Loucy (cell line): ENCODE data around the gene IRF3.

ENCODE experiments used
- H2AFZ ChIP-seq: fragments of 200-600 bp; sonication (generic); 2 replicates; pipeline ENCODE4 v1.6.0; 2016; ENCODE audit warnings: antibody characterized with exemption, mild to moderate bottlenecking, low read length, moderate library complexity
- H3F3A ChIP-seq: fragments of 200-600 bp; 2 replicates; pipeline ENCODE4 v1.6.0; 2016; ENCODE audit warnings: antibody characterized with exemption, low read depth, mild to moderate bottlenecking
- H3K27me3 ChIP-seq: fragments of 200-600 bp; sonication (generic); 2 replicates; pipeline ENCODE4 v1.6.1; 2014; ENCODE audit warnings: low read length, mild to moderate bottlenecking; ENCODE audit not compliant: insufficient read depth, poor library complexity, severe bottlenecking
- H3K36me3 ChIP-seq: fragments of 200-600 bp; sonication (generic); 2 replicates; pipeline ENCODE4 v1.6.1; 2016; ENCODE audit warnings: low read length; ENCODE audit not compliant: insufficient read depth
- H3K4me1 ChIP-seq: fragments of 200-600 bp; sonication (generic); 2 replicates; pipeline ENCODE4 v1.5.1; 2014; ENCODE audit warnings: low read length, mild to moderate bottlenecking; ENCODE audit not compliant: insufficient read depth, poor library complexity, severe bottlenecking
- H3K4me2 ChIP-seq: fragments of 200-600 bp; sonication (generic); 2 replicates; pipeline ENCODE4 v1.6.0; 2014; ENCODE audit warnings: antibody characterized with exemption, low read length, low read depth, mild to moderate bottlenecking; ENCODE audit not compliant: poor library complexity, severe bottlenecking
- H3K4me3 ChIP-seq: fragments of 200-600 bp; sonication (generic); 2 replicates; pipeline ENCODE4 v1.5.1; 2014; ENCODE audit warnings: low read length, mild to moderate bottlenecking, mixed read lengths; ENCODE audit not compliant: poor library complexity, severe bottlenecking
- H3K79me2 ChIP-seq: fragments of 200-600 bp; sonication (generic); 2 replicates; pipeline ENCODE4 v1.6.1; 2014; ENCODE audit warnings: low read length; ENCODE audit not compliant: insufficient read depth
- H3K9ac ChIP-seq: fragments of 200-600 bp; sonication (generic); 2 replicates; pipeline ENCODE4 v1.6.0; 2014; ENCODE audit warnings: mild to moderate bottlenecking, low read depth, low read length, moderate library complexity; ENCODE audit not compliant: poor library complexity, severe bottlenecking
- H3K9me2 ChIP-seq: fragments of 200-600 bp; sonication (generic); replicated peaks from 2 replicates; pipeline ENCODE4 v1.6.1; 2016; ENCODE audit warnings: low read depth, low read length, mixed read lengths
- H3K9me3 ChIP-seq: fragments of 200-600 bp; sonication (generic); 2 replicates; pipeline ENCODE4 v1.6.1; 2014; ENCODE audit warnings: mild to moderate bottlenecking, antibody characterized with exemption, low read length, low read depth; ENCODE audit not compliant: insufficient read depth
- H4K20me1 ChIP-seq: fragments of 200-600 bp; sonication (generic); 2 replicates; pipeline ENCODE4 v1.6.0; 2014; ENCODE audit warnings: antibody characterized with exemption, low read length, mild to moderate bottlenecking; ENCODE audit not compliant: insufficient read depth, poor library complexity, severe bottlenecking
- CTCF ChIP-seq: fragments of 200-600 bp; sonication (generic); conservative IDR thresholded peaks from 2 replicates; pipeline ENCODE4 v1.5.1; 2014; ENCODE audit warnings: mild to moderate bottlenecking, antibody characterized with exemption, low read length
- EZH2phosphoT487 ChIP-seq: fragments of 200-600 bp; IDR thresholded peaks from 2 replicates; pipeline ENCODE4 v1.6.1; 2018; ENCODE audit warnings: antibody characterized with exemption, mild to moderate bottlenecking, moderate library complexity, borderline replicate concordance

Gene IRF3

GRCh38 chr19:49653466-49653806 is 12.2 kb downstream of the IRF3 start:
- Histone ChIP-seq H2AFZ (no peak overlapping the region), H3K27me3 (no peaks in the 10 kb centered on the region), H3F3A (no peaks in the 10 kb centered on the region), H3K4me3 (no peak overlapping the region), H3K9ac (no peak overlapping the region), H4K20me1 (no peaks in the 10 kb centered on the region), H3K79me2 (no peaks in the 10 kb centered on the region), H3K9me2 (no peaks in the 10 kb centered on the region), H3K9me3 (no peaks in the 10 kb centered on the region), H3K36me3 (peaks cover 44% of the 10 kb centered on the region; the same call in 1 of the 2 replicates), H3K4me1 (no peaks in the 10 kb centered on the region), H3K4me2 (no peak overlapping the region)
- TF ChIP-seq EZH2phosphoT487 = no peak
- no peak for TF ChIP-seq CTCF

- Histone ChIP-seq H4K20me1 (no peaks in the 10 kb centered on the region), H3K79me2 (no peaks in the 10 kb centered on the region), H3K9ac (no peak overlapping the region), H3K4me2 (no peak overlapping the region), H3K27me3 (no peaks in the 10 kb centered on the region), H3K9me2 (no peaks in the 10 kb centered on the region), H2AFZ (no peak overlapping the region), H3K4me1 (no peaks in the 10 kb centered on the region), H3K4me3 (no peak overlapping the region), H3K9me3 (no peaks in the 10 kb centered on the region), H3F3A (no peaks in the 10 kb centered on the region), H3K36me3 (peaks cover 44% of the 10 kb centered on the region; the same call in 1 of the 2 replicates)
- TF ChIP-seq EZH2phosphoT487 (no peak), CTCF (no peak)
Measured at GRCh38 chr19:49652551-49653465, 12.8 kb downstream of the IRF3 start.

- Histone ChIP-seq H3K9me3 (no peaks in the 10 kb centered on the region), H3K36me3 (peaks cover 41% of the 10 kb centered on the region; the same call in 1 of the 2 replicates), H3K4me3 (no peak overlapping the region), H2AFZ (no peak overlapping the region), H3K9ac (no peak overlapping the region), H3K4me2 (no peak overlapping the region), H3K4me1 (no peaks in the 10 kb centered on the region), H3F3A (no peaks in the 10 kb centered on the region), H3K27me3 (no peaks in the 10 kb centered on the region), H3K9me2 (no peaks in the 10 kb centered on the region), H3K79me2 (no peaks in the 10 kb centered on the region), H4K20me1 (no peaks in the 10 kb centered on the region)
- no peak for TF ChIP-seq CTCF
- no peak for TF ChIP-seq EZH2phosphoT487
Measured at GRCh38 chr19:49651820-49652550, 13.7 kb downstream of the IRF3 start.
